B cell (primary cell): ENCODE measurements around the gene NTRK3. TPM values are rescaled to one million over a fixed set of nuclear protein-coding genes. Genes with fewer than 3 reads are reported as not detected.

Source experiments
- ATAC-seq: fragments of 200-7000 bp; cut with Tn5 transposase; one replicate; pipeline ENCODE4 v1.10.0; 2021; ENCODE audit warnings: low read depth, mild to moderate bottlenecking, moderate number of reproducible peaks, moderate library complexity
- CTCF ChIA-PET: fragments of 350-600 bp; sonication (Branson Sonifier 250); formaldehyde crosslinking; loops from one replicate; lab custom pipeline; 2021; ENCODE audit warnings: antibody characterized with exemption, inconsistent platforms; lab: Charles Lee
- POLR2A ChIA-PET: fragments of 350-600 bp; sonication (Branson Sonifier 250); formaldehyde crosslinking; loops from one replicate; lab custom pipeline; 2021; ENCODE audit warnings: antibody characterized with exemption; lab: Charles Lee
- DNase-seq: peaks from one replicate; pipeline ENCODE4 v3.0.0; 2013
- H2AFZ ChIP-seq: 2 replicates; pipeline ENCODE4 v1.6.1; 2012; ENCODE audit warnings: mild to moderate bottlenecking, low read depth, low read length; ENCODE audit not compliant: insufficient read depth, poor library complexity, severe bottlenecking
- H3K27ac ChIP-seq, 2 donors: 1 replicate in 1 of 2; 2 replicates in 1 of 2; pipeline ENCODE4 v1.5.1; 2012 to 2013; ENCODE audit warnings: low read length in 2 of 2, mild to moderate bottlenecking in 2 of 2, moderate library complexity in 1 of 2
- H3K27me3 ChIP-seq, 4 experiments: fragments of 200-600 bp in 1 of 4; sonication (generic) in 1 of 4; replicated peaks in 1 of 4; 1 replicate in 2 of 4; 2 replicates in 2 of 4; pipeline versions ENCODE4 v1.6.1 to v1.7.0; 2013 to 2016; ENCODE audit warnings: low read length in 3 of 4, mild to moderate bottlenecking in 2 of 4, mixed read lengths in 1 of 4, moderate library complexity in 1 of 4; ENCODE audit not compliant: insufficient read depth in 4 of 4, control insufficient read depth in 3 of 4; ENCODE audit errors: control extremely low read depth in 1 of 4
- H3K36me3 ChIP-seq, 2 experiments: replicated peaks in 1 of 2; 1 replicate in 1 of 2; 2 replicates in 1 of 2; pipeline versions ENCODE4 v1.6.1 to v1.7.1; 2013; ENCODE audit warnings: low read length in 1 of 2; ENCODE audit not compliant: insufficient read depth in 2 of 2, control insufficient read depth in 1 of 2; ENCODE audit errors: control extremely low read depth in 1 of 2, extremely low read depth in 1 of 2
- H3K4me1 ChIP-seq, 2 donors: fragments of 200-600 bp in 1 of 2; sonication (generic) in 1 of 2; 1 replicate in 1 of 2; 2 replicates in 1 of 2; pipeline versions ENCODE4 v1.5.1 to v1.6.1; 2013 to 2017; ENCODE audit warnings: low read length in 2 of 2; ENCODE audit not compliant: control insufficient read depth in 2 of 2, insufficient read depth in 2 of 2
- H3K4me2 ChIP-seq: replicated peaks from 2 replicates; pipeline ENCODE3; 2012; ENCODE audit warnings: mild to moderate bottlenecking, low read depth, low read length; ENCODE audit not compliant: poor library complexity, severe bottlenecking
- H3K4me3 ChIP-seq, 5 experiments: fragments of 200-600 bp in 1 of 5; sonication (generic) in 1 of 5; 1 replicate in 3 of 5; 2 replicates in 2 of 5; pipeline versions ENCODE4 v1.5.1 to v1.7.0; 2011 to 2016; ENCODE audit warnings: low read length in 4 of 5, mild to moderate bottlenecking in 4 of 5, low read depth in 2 of 5, control low read depth in 1 of 5, moderate library complexity in 1 of 5; ENCODE audit not compliant: insufficient read depth in 1 of 5; ENCODE audit errors: control extremely low read depth in 1 of 5, extremely low read depth in 1 of 5
- H3K79me2 ChIP-seq: fragments of 200-600 bp; sonication (generic); one replicate; pipeline ENCODE4 v1.6.0; 2016; ENCODE audit warnings: low read length; ENCODE audit not compliant: control insufficient read depth, insufficient read depth
- H3K9ac ChIP-seq: fragments of 200-600 bp; sonication (generic); 2 replicates; pipeline ENCODE4 v1.6.1; 2017; ENCODE audit warnings: mild to moderate bottlenecking, low read length, moderate library complexity
- H3K9me3 ChIP-seq, 3 donors: one replicate each; pipeline versions ENCODE4 v1.6.1 to v1.7.1; 2013; ENCODE audit warnings: low read length in 2 of 3; ENCODE audit not compliant: control insufficient read depth in 2 of 3, insufficient read depth in 1 of 3; ENCODE audit errors: control extremely low read depth in 1 of 3
- H4K20me1 ChIP-seq: 2 replicates; pipeline ENCODE4 v1.6.0; 2012; ENCODE audit warnings: mild to moderate bottlenecking, low read length; ENCODE audit not compliant: insufficient read depth, control insufficient read depth, poor library complexity, severe bottlenecking
- H3K27ac Mint-ChIP-seq: one replicate; pipeline ENCODE4 v1.8.0; 2021; ENCODE audit warnings: mixed read lengths
- H3K27me3 Mint-ChIP-seq: one replicate; pipeline ENCODE4 v1.8.0; 2021; ENCODE audit warnings: mixed read lengths
- H3K4me1 Mint-ChIP-seq: one replicate; pipeline ENCODE4 v1.8.0; 2021; ENCODE audit warnings: mixed read lengths
- H3K4me3 Mint-ChIP-seq: one replicate; pipeline ENCODE4 v1.8.0; 2021; ENCODE audit warnings: mixed read lengths
- H3K9me3 Mint-ChIP-seq: one replicate; pipeline ENCODE4 v1.8.0; 2022; ENCODE audit warnings: mixed read lengths; ENCODE audit not compliant: insufficient read depth
- EZH2 ChIP-seq: IDR thresholded peaks from 2 replicates; pipeline ENCODE4 v1.6.1; 2012; ENCODE audit warnings: borderline replicate concordance, low read depth, mild to moderate bottlenecking, moderate library complexity, low read length; ENCODE audit not compliant: insufficient read depth, poor library complexity, severe bottlenecking
- WGBS: methylation state at CpG from one replicate; pipeline ENCODE4 v1.1.5; 2013; ENCODE audit warnings: missing lambda C conversion rate; ENCODE audit not compliant: insufficient coverage; 5-methylcytosine and 5-hydroxymethylcytosine counted together
- intact Hi-C: fragments of 100-400 bp; cut with micrococcal nuclease; formaldehyde crosslinking; loops from one replicate; pipeline ENCODE4 v1.10.0; 2022
- polyA plus RNA-seq: library from polyadenylated mRNA; depleted of rRNA; stranded (reverse); fragments of >200 nt; gene quantifications from 2 replicates; pipeline ENCODE4 v1.2.3, GENCODE V29; 2012
- total RNA-seq, 2 donors: library from RNA; stranded (reverse); fragments of 120-200 nt in 1 of 2; gene quantifications; 1 replicate in 1 of 2; 2 replicates in 1 of 2; pipeline versions ENCODE4 v1.2.3 to v1.2.4, GENCODE V29; 2013 to 2022
- TF ChIP-seq, protein P1 (sequence below): fragments of 200-600 bp; IDR thresholded peaks from one replicate; pipeline ENCODE4 v1.8.0; 2022; ENCODE audit warnings: antibody characterized with exemption, mild to moderate bottlenecking

NTRK3 gene
- total and polyA plus RNA-seq, 2 donors (not counting 1 experiment from before 2014, with no cell fraction given), result not detected

DNA sequence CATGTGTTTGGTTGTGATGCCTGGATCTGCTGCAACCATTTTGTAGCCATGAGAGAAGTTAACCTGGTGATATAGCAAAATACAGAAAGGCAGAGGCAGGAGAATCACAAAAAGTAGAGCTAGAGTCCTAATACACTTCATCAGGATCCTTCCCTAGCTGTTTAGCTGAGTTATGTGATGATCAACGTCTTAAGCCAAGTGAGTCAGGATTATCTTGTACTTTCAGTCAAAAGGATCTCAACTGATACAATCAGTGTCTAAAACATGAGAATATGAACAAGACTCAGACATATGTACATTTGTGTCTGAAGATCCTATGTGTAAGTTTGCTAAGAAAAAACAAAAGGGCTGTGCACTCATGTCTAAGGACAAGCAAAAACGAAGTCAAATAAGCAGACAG, 236.9 kb downstream of the NTRK3 start:
- ChIA-PET POLR2A (no interaction called here), CTCF (no interaction called here)
- Histone ChIP-seq H3K36me3 (no peaks in the 10 kb centered on the region), H3K4me1 (no peaks in the 10 kb centered on the region), H3K4me2 (no peak overlapping the region), H4K20me1 (no peaks in the 10 kb centered on the region), H3K27me3 (no peaks in the 10 kb centered on the region), H3K9ac (no peak overlapping the region), H3K4me3 (no peak overlapping the region), H2AFZ (no peak overlapping the region), H3K79me2 (no peaks in the 10 kb centered on the region), H3K27ac (no peak overlapping the region), H3K9me3 (no peaks in the 10 kb centered on the region)
- intact Hi-C loops, result no loop called here
- DNase-seq (no peak), ATAC-seq (no peak)
- H3K27me3 Mint-ChIP-seq, result no peaks in the 10 kb centered on the region
- no peaks in the 10 kb centered on the region for H3K9me3 Mint-ChIP-seq
- no peak overlapping the region for H3K4me3 Mint-ChIP-seq
- 76% methylated on average over 2 of the region's 2 CpGs for WGBS
- H3K4me1 Mint-ChIP-seq, result no peaks in the 10 kb centered on the region
- TF ChIP-seq, protein P1, sequence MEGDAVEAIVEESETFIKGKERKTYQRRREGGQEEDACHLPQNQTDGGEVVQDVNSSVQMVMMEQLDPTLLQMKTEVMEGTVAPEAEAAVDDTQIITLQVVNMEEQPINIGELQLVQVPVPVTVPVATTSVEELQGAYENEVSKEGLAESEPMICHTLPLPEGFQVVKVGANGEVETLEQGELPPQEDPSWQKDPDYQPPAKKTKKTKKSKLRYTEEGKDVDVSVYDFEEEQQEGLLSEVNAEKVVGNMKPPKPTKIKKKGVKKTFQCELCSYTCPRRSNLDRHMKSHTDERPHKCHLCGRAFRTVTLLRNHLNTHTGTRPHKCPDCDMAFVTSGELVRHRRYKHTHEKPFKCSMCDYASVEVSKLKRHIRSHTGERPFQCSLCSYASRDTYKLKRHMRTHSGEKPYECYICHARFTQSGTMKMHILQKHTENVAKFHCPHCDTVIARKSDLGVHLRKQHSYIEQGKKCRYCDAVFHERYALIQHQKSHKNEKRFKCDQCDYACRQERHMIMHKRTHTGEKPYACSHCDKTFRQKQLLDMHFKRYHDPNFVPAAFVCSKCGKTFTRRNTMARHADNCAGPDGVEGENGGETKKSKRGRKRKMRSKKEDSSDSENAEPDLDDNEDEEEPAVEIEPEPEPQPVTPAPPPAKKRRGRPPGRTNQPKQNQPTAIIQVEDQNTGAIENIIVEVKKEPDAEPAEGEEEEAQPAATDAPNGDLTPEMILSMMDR, result no peak
- no peak for TF ChIP-seq EZH2
- H3K27ac Mint-ChIP-seq, result no peak overlapping the region

DNA sequence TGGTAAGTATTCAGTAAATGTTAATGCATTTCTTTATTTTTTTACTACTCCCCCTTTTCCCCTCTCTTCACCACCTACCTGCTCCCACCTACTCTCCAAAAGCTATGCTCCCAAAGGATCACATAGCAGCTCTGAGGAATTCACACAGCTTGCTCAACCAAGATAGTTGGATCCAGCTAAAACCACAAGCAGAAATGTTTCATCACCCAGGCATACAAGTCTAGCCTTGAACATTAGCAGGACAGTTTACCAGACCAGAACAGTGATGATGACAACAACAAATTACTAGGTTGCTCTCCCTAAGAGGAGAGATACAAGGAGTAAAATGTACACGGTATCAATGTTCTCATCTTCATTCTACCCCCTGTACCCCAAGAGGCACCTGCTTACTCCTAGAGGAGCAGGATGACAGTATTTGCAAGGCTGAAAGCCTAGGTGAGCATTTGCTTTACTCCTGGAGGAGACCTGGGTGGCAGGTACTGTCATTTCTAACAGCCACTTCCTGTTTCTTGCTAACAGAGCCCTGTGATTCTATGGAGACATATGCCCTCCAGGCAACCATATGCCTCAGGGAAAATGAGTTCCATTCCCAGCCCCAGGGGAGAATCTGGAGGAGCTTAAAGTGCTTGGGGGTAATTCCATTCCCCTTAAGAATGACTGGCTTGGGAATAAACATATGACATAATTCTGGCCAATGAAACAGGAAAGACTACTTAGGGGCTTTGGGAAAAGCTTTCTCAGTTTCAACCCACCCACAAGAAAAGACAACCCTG, 237.5 kb downstream of the NTRK3 start:
- ChIA-PET POLR2A (no interaction called here), CTCF (no interaction called here)
- no peak overlapping the region for H3K4me2 ChIP-seq
- no peak overlapping the region for H3K4me3 Mint-ChIP-seq
- no peak overlapping the region for H3K27ac Mint-ChIP-seq
- intact Hi-C loops, result no loop called here
- H3K36me3 ChIP-seq, result no peaks in the 10 kb centered on the region
- ATAC-seq (no peak), DNase-seq (no peak)
- no peaks in the 10 kb centered on the region for H3K27me3 Mint-ChIP-seq
- H3K27ac ChIP-seq, result no peak overlapping the region
- H3K27me3 ChIP-seq, result no peaks in the 10 kb centered on the region
- H2AFZ ChIP-seq, result no peak overlapping the region
- no peaks in the 10 kb centered on the region for H3K9me3 Mint-ChIP-seq
- TF ChIP-seq EZH2, result no peak
- TF ChIP-seq, protein P1, result no peak
- no peaks in the 10 kb centered on the region for H3K4me1 Mint-ChIP-seq
- H4K20me1 ChIP-seq, result no peaks in the 10 kb centered on the region
- H3K9me3 ChIP-seq, result no peaks in the 10 kb centered on the region
- no peaks in the 10 kb centered on the region for H3K4me1 ChIP-seq
- no peak overlapping the region for H3K9ac ChIP-seq
- WGBS, result no CpG with 5 or more reads among the region's 1 CpG
- H3K79me2 ChIP-seq, result no peaks in the 10 kb centered on the region
- no peak overlapping the region for H3K4me3 ChIP-seq
